Astrocyte (in vitro differentiated cells and primary cell): ENCODE data around the gene C1QTNF5. TPM values are rescaled to one million over a fixed set of nuclear protein-coding genes. Genes with fewer than 3 reads are reported as not detected.

Source experiments
- DNase-seq: peaks from one replicate; pipeline ENCODE4 v3.0.0-alpha.2; 2010; ENCODE audit warnings: low read depth
- FAIRE-seq: peaks from 2 replicates; lab custom pipeline; 2011; peaks lifted over from hg19 to GRCh38; lab: Jason Lieb, UNC
- H2AFZ ChIP-seq: 2 replicates; pipeline ENCODE4 v1.6.0; 2012; ENCODE audit warnings: low read depth, low read length, inconsistent platforms
- H3K27ac ChIP-seq: 2 replicates; pipeline ENCODE4 v1.5.1; 2011; ENCODE audit warnings: low read depth, low read length, inconsistent platforms
- H3K27me3 ChIP-seq: 2 replicates; pipeline ENCODE4 v1.6.0; 2011; ENCODE audit warnings: low read length, inconsistent platforms; ENCODE audit not compliant: insufficient read depth
- H3K36me3 ChIP-seq: 2 replicates; pipeline ENCODE4 v1.5.1; 2011; ENCODE audit warnings: low read length, inconsistent platforms; ENCODE audit not compliant: insufficient read depth
- H3K4me1 ChIP-seq: 2 replicates; pipeline ENCODE4 v1.5.1; 2011; ENCODE audit warnings: low read length, inconsistent platforms; ENCODE audit not compliant: insufficient read depth
- H3K4me2 ChIP-seq: 2 replicates; pipeline ENCODE4 v1.6.0; 2012; ENCODE audit warnings: low read length, inconsistent platforms
- H3K4me3 ChIP-seq: 2 replicates; pipeline ENCODE4 v1.5.1; 2011; ENCODE audit warnings: low read depth, mild to moderate bottlenecking, low read length, inconsistent platforms; ENCODE audit not compliant: insufficient read depth
- H3K79me2 ChIP-seq: 2 replicates; pipeline ENCODE4 v1.6.0; 2012; ENCODE audit warnings: mild to moderate bottlenecking, low read length, inconsistent platforms; ENCODE audit not compliant: insufficient read depth
- H3K9ac ChIP-seq: 2 replicates; pipeline ENCODE4 v1.6.0; 2012; ENCODE audit warnings: mild to moderate bottlenecking, low read length, inconsistent platforms
- H3K9me3 ChIP-seq: 2 replicates; pipeline ENCODE4 v1.5.1; 2012; ENCODE audit warnings: low read depth, mild to moderate bottlenecking, low read length, inconsistent platforms; ENCODE audit not compliant: insufficient read depth
- H4K20me1 ChIP-seq: 2 replicates; pipeline ENCODE4 v1.6.0; 2012; ENCODE audit warnings: low read length, inconsistent platforms; ENCODE audit not compliant: insufficient read depth
- H3K27ac Mint-ChIP-seq: one replicate; pipeline ENCODE4 v1.8.0; 2021; ENCODE audit warnings: mild to moderate bottlenecking, mixed read lengths; ENCODE audit not compliant: unreplicated experiment
- H3K27me3 Mint-ChIP-seq: one replicate; pipeline ENCODE4 v1.8.0; 2021; ENCODE audit warnings: low read depth, mixed read lengths; ENCODE audit not compliant: unreplicated experiment
- H3K36me3 Mint-ChIP-seq: one replicate; pipeline ENCODE4 v1.8.0; 2021; ENCODE audit warnings: low read depth, mixed read lengths; ENCODE audit not compliant: unreplicated experiment
- H3K4me1 Mint-ChIP-seq: one replicate; pipeline ENCODE4 v1.8.0; 2021; ENCODE audit warnings: low read depth, mixed read lengths; ENCODE audit not compliant: unreplicated experiment
- H3K4me3 Mint-ChIP-seq: one replicate; pipeline ENCODE4 v1.8.0; 2021; ENCODE audit warnings: mild to moderate bottlenecking, moderate library complexity, mixed read lengths; ENCODE audit not compliant: unreplicated experiment
- H3K9me3 Mint-ChIP-seq: one replicate; pipeline ENCODE4 v1.8.0; 2021; ENCODE audit warnings: mild to moderate bottlenecking, mixed read lengths; ENCODE audit not compliant: unreplicated experiment
- EZH2 ChIP-seq: IDR thresholded peaks from 2 replicates; pipeline ENCODE4 v1.6.1; 2012; ENCODE audit warnings: mild to moderate bottlenecking, low read length, inconsistent platforms; ENCODE audit not compliant: insufficient read depth
- total RNA-seq: library from RNA; stranded (reverse); gene quantifications from 2 replicates; pipeline ENCODE4 v1.2.1, GENCODE V29; 2021
- TF ChIP-seq, protein P1 (sequence below): IDR thresholded peaks from 2 replicates; pipeline ENCODE4 v1.5.1; 2011; ENCODE audit warnings: low read depth, mild to moderate bottlenecking, inconsistent platforms, low read length, moderate library complexity; ENCODE audit not compliant: insufficient read depth

C1QTNF5 gene
- total RNA-seq, 1 donor from 2014 or later, result 6.3 TPM

DNA sequence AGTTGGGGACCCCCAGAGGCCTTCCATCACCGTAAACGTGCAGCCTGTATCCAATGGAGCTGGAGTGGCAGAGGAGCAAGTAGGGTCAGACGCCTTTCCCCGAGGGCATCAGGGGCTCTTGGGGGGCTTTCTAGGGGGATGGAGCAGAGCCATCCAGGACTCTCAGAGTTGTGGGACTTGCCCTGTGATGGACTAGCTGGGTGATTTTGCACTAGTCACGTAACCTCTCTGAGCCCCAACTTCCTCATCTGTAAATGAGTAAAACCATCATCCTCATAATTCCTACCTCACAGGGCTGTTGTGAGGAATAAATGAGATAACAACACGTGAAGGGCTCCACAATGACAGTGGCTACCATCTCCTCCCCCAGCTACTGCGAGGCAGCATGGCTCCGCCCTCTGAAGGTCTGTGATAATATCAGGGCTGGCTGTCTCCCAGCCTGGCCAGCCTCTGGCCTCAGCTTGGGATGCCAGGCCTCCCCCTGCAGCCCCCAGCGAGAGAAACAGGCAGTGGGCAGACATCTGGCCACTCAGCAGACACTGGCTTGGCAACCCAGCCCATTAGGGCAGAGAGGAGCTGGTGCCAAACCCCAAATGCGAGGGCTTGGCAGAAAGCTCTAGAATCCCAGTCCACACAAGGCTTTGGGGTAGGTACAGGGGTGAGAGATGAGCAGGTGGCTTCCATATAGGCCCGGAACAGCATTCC lies 34.1 kb upstream of the C1QTNF5 start:
- Histone ChIP-seq H3K9ac (peak overlapping the region; percentile 23), H3K4me2 (peak overlapping the region; percentile 50), H3K4me3 (no peak overlapping the region)

DNA sequence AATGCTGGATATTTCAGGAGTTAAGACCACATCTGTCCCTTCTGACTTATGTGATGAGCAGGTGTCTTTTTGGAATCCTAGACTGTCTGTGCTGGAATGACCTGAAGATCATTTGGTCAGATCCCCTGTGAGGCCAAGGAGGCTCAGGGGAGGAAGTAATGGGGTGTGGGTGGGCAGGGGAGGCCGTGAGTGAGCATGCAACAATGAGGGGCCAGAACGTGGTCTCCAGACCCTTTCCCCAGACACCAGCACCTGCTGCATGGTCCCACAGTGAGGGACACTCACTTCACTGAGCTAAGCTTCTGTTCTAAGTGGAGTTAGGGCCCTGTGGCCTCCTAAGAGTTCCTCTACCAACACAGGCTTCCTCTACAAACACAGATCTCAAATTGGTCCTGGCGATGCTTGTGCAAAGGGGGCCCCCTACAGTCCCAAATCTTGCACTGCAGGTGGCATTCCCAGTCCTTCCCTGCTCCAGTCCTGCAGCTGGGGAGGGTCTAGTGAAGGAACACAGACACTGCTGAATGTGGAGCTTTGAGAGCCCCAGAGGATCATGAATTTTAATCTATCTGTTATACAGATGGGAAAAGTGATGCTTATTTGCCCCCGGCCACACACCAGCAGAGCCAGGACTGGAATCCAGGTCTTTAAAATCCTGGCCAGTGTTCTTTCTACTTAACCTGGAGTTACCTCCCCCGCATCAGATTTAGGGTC lies 33.4 kb upstream of the C1QTNF5 start:
- peaks cover 16% of the 10 kb centered on the region for H3K4me1 Mint-ChIP-seq

More for the DNA sequence above, 34.1 kb upstream of the C1QTNF5 start:
- no peak overlapping the region for H3K27ac Mint-ChIP-seq
- no peaks in the 10 kb centered on the region for H3K36me3 Mint-ChIP-seq
- peaks cover 9% of the 10 kb centered on the region for H3K27me3 Mint-ChIP-seq
- Histone ChIP-seq H3K27me3 (no peaks in the 10 kb centered on the region), H3K36me3 (no peaks in the 10 kb centered on the region), H4K20me1 (no peaks in the 10 kb centered on the region), H3K9me3 (no peaks in the 10 kb centered on the region), H3K27ac (no peak overlapping the region), H2AFZ (no peak overlapping the region), H3K79me2 (no peaks in the 10 kb centered on the region), H3K4me1 (peaks cover 18% of the 10 kb centered on the region)
- H3K9me3 Mint-ChIP-seq, result peaks cover 2% of the 10 kb centered on the region
- FAIRE-seq (no peak), DNase-seq (no peak)
- TF ChIP-seq EZH2, result no peak
- TF ChIP-seq, protein P1, sequence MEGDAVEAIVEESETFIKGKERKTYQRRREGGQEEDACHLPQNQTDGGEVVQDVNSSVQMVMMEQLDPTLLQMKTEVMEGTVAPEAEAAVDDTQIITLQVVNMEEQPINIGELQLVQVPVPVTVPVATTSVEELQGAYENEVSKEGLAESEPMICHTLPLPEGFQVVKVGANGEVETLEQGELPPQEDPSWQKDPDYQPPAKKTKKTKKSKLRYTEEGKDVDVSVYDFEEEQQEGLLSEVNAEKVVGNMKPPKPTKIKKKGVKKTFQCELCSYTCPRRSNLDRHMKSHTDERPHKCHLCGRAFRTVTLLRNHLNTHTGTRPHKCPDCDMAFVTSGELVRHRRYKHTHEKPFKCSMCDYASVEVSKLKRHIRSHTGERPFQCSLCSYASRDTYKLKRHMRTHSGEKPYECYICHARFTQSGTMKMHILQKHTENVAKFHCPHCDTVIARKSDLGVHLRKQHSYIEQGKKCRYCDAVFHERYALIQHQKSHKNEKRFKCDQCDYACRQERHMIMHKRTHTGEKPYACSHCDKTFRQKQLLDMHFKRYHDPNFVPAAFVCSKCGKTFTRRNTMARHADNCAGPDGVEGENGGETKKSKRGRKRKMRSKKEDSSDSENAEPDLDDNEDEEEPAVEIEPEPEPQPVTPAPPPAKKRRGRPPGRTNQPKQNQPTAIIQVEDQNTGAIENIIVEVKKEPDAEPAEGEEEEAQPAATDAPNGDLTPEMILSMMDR, result no peak
- H3K4me1 Mint-ChIP-seq, result peaks cover 16% of the 10 kb centered on the region
- H3K4me3 Mint-ChIP-seq, result no peak overlapping the region

More for the DNA sequence above, 33.4 kb upstream of the C1QTNF5 start:
- FAIRE-seq (no peak), DNase-seq (peak; percentile 34)
- Mint-ChIP-seq H3K9me3 (peaks cover under 1% of the 10 kb centered on the region), H3K4me3 (no peak overlapping the region), H3K27ac (no peak overlapping the region), H3K36me3 (no peaks in the 10 kb centered on the region), H3K27me3 (peaks cover 10% of the 10 kb centered on the region)
- Histone ChIP-seq H3K4me1 (peaks cover 18% of the 10 kb centered on the region), H3K36me3 (no peaks in the 10 kb centered on the region), H4K20me1 (no peaks in the 10 kb centered on the region), H3K79me2 (no peaks in the 10 kb centered on the region), H3K4me3 (no peak overlapping the region), H3K9me3 (no peaks in the 10 kb centered on the region), H2AFZ (no peak overlapping the region), H3K4me2 (no peak overlapping the region), H3K27me3 (no peaks in the 10 kb centered on the region), H3K27ac (no peak overlapping the region), H3K9ac (no peak overlapping the region)
- TF ChIP-seq EZH2, result no peak
- TF ChIP-seq, protein P1, result peak; percentile 90
